Osteocyte (in vitro differentiated cells): Measurements from ENCODE around the gene MEIS1. TPM values are rescaled to one million over a fixed set of nuclear protein-coding genes. Genes with fewer than 3 reads are reported as not detected.

Experiments
- DNase-seq: peaks from one replicate; pipeline ENCODE4 v3.0.0; 2021; ENCODE audit warnings: mixed read lengths; ENCODE audit not compliant: unreplicated experiment; ENCODE audit errors: extremely low spot score
- H3K27ac Mint-ChIP-seq: one replicate; pipeline ENCODE4 v1.8.0; 2021; ENCODE audit warnings: mild to moderate bottlenecking, mixed read lengths; ENCODE audit not compliant: unreplicated experiment
- H3K27me3 Mint-ChIP-seq: one replicate; pipeline ENCODE4 v1.8.0; 2021; ENCODE audit warnings: mixed read lengths; ENCODE audit not compliant: unreplicated experiment
- H3K36me3 Mint-ChIP-seq: one replicate; pipeline ENCODE4 v1.8.0; 2021; ENCODE audit warnings: mixed read lengths; ENCODE audit not compliant: unreplicated experiment
- H3K4me1 Mint-ChIP-seq: one replicate; pipeline ENCODE4 v1.8.0; 2021; ENCODE audit warnings: mixed read lengths; ENCODE audit not compliant: unreplicated experiment
- H3K4me3 Mint-ChIP-seq: one replicate; pipeline ENCODE4 v1.8.0; 2021; ENCODE audit warnings: mild to moderate bottlenecking, moderate library complexity, mixed read lengths; ENCODE audit not compliant: unreplicated experiment
- H3K9me3 Mint-ChIP-seq: one replicate; pipeline ENCODE4 v1.8.0; 2021; ENCODE audit warnings: mixed read lengths; ENCODE audit not compliant: unreplicated experiment
- CTCF ChIP-seq: fragments of 200-600 bp; sonication (generic); IDR thresholded peaks from 2 replicates; pipeline ENCODE4 v1.5.0; 2021; ENCODE audit warnings: antibody characterized with exemption, mild to moderate bottlenecking, moderate library complexity
- total RNA-seq: library from RNA; stranded (reverse); gene quantifications from 2 replicates; pipeline ENCODE4 v1.2.1, GENCODE V29; 2021

Gene MEIS1
- total RNA-seq, 1 donor from 2014 or later = 0.86 TPM

GRCh38 chr2:66575625-66576310 lies 140.8 kb downstream of the MEIS1 start:
- no peak for TF ChIP-seq CTCF
- Mint-ChIP-seq H3K4me3 (peak overlapping the region; percentile 74), H3K27me3 (peaks cover 70% of the 10 kb centered on the region), H3K27ac (no peak overlapping the region), H3K9me3 (no peaks in the 10 kb centered on the region), H3K36me3 (no peaks in the 10 kb centered on the region), H3K4me1 (peaks cover 26% of the 10 kb centered on the region)
- no peak for DNase-seq

GRCh38 chr2:66576311-66576560 lies 141.3 kb downstream of the MEIS1 start:
- Mint-ChIP-seq H3K4me3 (peak overlapping the region; percentile 10), H3K36me3 (no peaks in the 10 kb centered on the region), H3K27ac (no peak overlapping the region), H3K27me3 (peaks cover 75% of the 10 kb centered on the region), H3K4me1 (peaks cover 28% of the 10 kb centered on the region), H3K9me3 (no peaks in the 10 kb centered on the region)
- no peak for DNase-seq
- TF ChIP-seq CTCF = no peak

- H3K27me3 Mint-ChIP-seq = peaks cover 74% of the 10 kb centered on the region
- no peaks in the 10 kb centered on the region for H3K9me3 Mint-ChIP-seq
- no peak for TF ChIP-seq CTCF
- no peak for DNase-seq
- H3K36me3 Mint-ChIP-seq = no peaks in the 10 kb centered on the region
- H3K27ac Mint-ChIP-seq = no peak overlapping the region
- peak overlapping the region; percentile 62 for H3K4me3 Mint-ChIP-seq
- peaks cover 28% of the 10 kb centered on the region for H3K4me1 Mint-ChIP-seq
Measured at GRCh38 chr2:66576561-66577320, 141.8 kb downstream of the MEIS1 start.

GRCh38 chr2:66577321-66578053 lies 142.6 kb downstream of the MEIS1 start:
- Mint-ChIP-seq H3K27me3 (peaks cover 68% of the 10 kb centered on the region), H3K9me3 (no peaks in the 10 kb centered on the region), H3K36me3 (no peaks in the 10 kb centered on the region), H3K4me3 (peak overlapping the region; percentile 62), H3K4me1 (peaks cover 28% of the 10 kb centered on the region), H3K27ac (no peak overlapping the region)
- no peak for DNase-seq
- no peak for TF ChIP-seq CTCF
